GM18909 (cell line): ENCODE data around the gene ANO7.
"Not testable (repeated sequence)": the region's sequence is repeated elsewhere in the genome, so short reads cannot be mapped to it uniquely, and the experiment has no call there.

Experiments
- ATAC-seq: cut with Tn5 transposase; IDR thresholded peaks from one replicate; pipeline ENCODE4 v1.9.1; 2021; ENCODE audit warnings: mild to moderate bottlenecking; ENCODE audit not compliant: unreplicated experiment, poor library complexity

Gene ANO7

GRCh38 chr2:241187918-241188234 is 601 bp upstream of the ANO7 start:
- ATAC-seq, result no peak

- no peak for ATAC-seq
Measured at GRCh38 chr2:241189093-241189855, 797 bp downstream of the ANO7 start.

- no peak for ATAC-seq
Measured at GRCh38 chr2:241189856-241190201, 1.4 kb downstream of the ANO7 start.

- ATAC-seq, result no peak
Measured at GRCh38 chr2:241190291-241190981, 2.0 kb downstream of the ANO7 start.

- ATAC-seq, result no peak
Measured at GRCh38 chr2:241191081-241191480, 2.6 kb downstream of the ANO7 start.

- no peak for ATAC-seq
Measured at GRCh38 chr2:241193271-241193670, 4.8 kb downstream of the ANO7 start.

GRCh38 chr2:241194811-241195210 is 6.3 kb downstream of the ANO7 start:
- ATAC-seq, result no peak

GRCh38 chr2:241195506-241196130 is 7.1 kb downstream of the ANO7 start:
- no peak for ATAC-seq

- ATAC-seq, result not testable (repeated sequence)
Measured at GRCh38 chr2:241197246-241197645, 8.8 kb downstream of the ANO7 start.

- ATAC-seq, result no peak
Measured at GRCh38 chr2:241197947-241198346, 9.5 kb downstream of the ANO7 start.

- no peak for ATAC-seq
Measured at GRCh38 chr2:241198381-241199279, 10.2 kb downstream of the ANO7 start.

- no peak for ATAC-seq
Measured at GRCh38 chr2:241199286-241199685, 10.8 kb downstream of the ANO7 start.

- no peak for ATAC-seq
Measured at GRCh38 chr2:241199897-241200821, 11.7 kb downstream of the ANO7 start.

GRCh38 chr2:241200822-241201395 is 12.4 kb downstream of the ANO7 start:
- no peak for ATAC-seq

- no peak for ATAC-seq
Measured at GRCh38 chr2:241201445-241202267, 13.2 kb downstream of the ANO7 start.

- no peak for ATAC-seq
Measured at GRCh38 chr2:241202268-241202585, 13.8 kb downstream of the ANO7 start.

- ATAC-seq, result no peak
Measured at GRCh38 chr2:241202681-241203080, 14.2 kb downstream of the ANO7 start.

GRCh38 chr2:241203218-241204009 is 14.9 kb downstream of the ANO7 start:
- ATAC-seq, result no peak
